H1 (cell line): Measurements from ENCODE around the gene EPHA1. TPM values are rescaled to one million over a fixed set of nuclear protein-coding genes. Genes with fewer than 3 reads are reported as not detected.

Source experiments
- CTCF ChIA-PET: fragments of 300-600 bp; sonication (Branson Sonifier 250); formaldehyde crosslinking; loops from one replicate; lab custom pipeline; 2021; ENCODE audit not compliant: partially characterized antibody; lab: Charles Lee
- POLR2A ChIA-PET: fragments of 300-600 bp; sonication (Branson Sonifier 250); formaldehyde crosslinking; loops from one replicate; lab custom pipeline; 2021; ENCODE audit warnings: inconsistent platforms; ENCODE audit not compliant: partially characterized antibody; lab: Charles Lee
- DNase-seq, 2 experiments: peaks; one replicate each; pipeline versions ENCODE4 v3.0.0 to v3.0.0-alpha.2; 2010 to 2022; ENCODE audit warnings: low spot score in 2 of 2, low read depth in 1 of 2, mixed read lengths in 1 of 2
- FAIRE-seq: peaks from 2 replicates; lab custom pipeline; 2011; peaks lifted over from hg19 to GRCh38; lab: Jason Lieb, UNC
- H2AFZ ChIP-seq: 2 replicates; pipeline ENCODE4 v1.8.1; 2012; ENCODE audit warnings: low read length, inconsistent platforms
- H2AK5ac ChIP-seq: 2 replicates; pipeline ENCODE4 v1.6.1; 2013; ENCODE audit warnings: low read depth, low read length
- H2BK120ac ChIP-seq: replicated peaks from 2 replicates; pipeline ENCODE3; 2013; ENCODE audit warnings: low read depth, low read length, inconsistent platforms
- H2BK12ac ChIP-seq: 2 replicates; pipeline ENCODE4 v1.6.1; 2013; ENCODE audit warnings: low read depth, low read length
- H2BK15ac ChIP-seq: 2 replicates; pipeline ENCODE4 v1.6.1; 2013; ENCODE audit warnings: low read length
- H2BK20ac ChIP-seq: 2 replicates; pipeline ENCODE4 v1.6.1; 2013; ENCODE audit warnings: low read length
- H2BK5ac ChIP-seq: 2 replicates; pipeline ENCODE4 v1.6.1; 2013; ENCODE audit warnings: low read depth, low read length
- H3K14ac ChIP-seq: 2 replicates; pipeline ENCODE4 v1.6.1; 2013; ENCODE audit warnings: inconsistent platforms; ENCODE audit not compliant: insufficient read length
- H3K18ac ChIP-seq: 2 replicates; pipeline ENCODE4 v1.6.1; 2013; ENCODE audit warnings: low read length; ENCODE audit errors: extremely low read depth
- H3K23ac ChIP-seq: 2 replicates; pipeline ENCODE4 v1.6.1; 2013; ENCODE audit warnings: inconsistent platforms; ENCODE audit not compliant: insufficient read length
- H3K23me2 ChIP-seq: 2 replicates; pipeline ENCODE4 v1.6.1; 2013; ENCODE audit warnings: low read depth, low read length
- H3K27ac ChIP-seq: 2 replicates; pipeline ENCODE4 v1.6.1; 2011; ENCODE audit warnings: low read depth, low read length, inconsistent platforms
- H3K27me3 ChIP-seq, 4 experiments: replicated peaks in 1 of 4; 1 replicate in 1 of 4; 2 replicates in 3 of 4; pipeline versions ENCODE4 v1.6.1 to v1.8.1; 2011 to 2013; ENCODE audit warnings: low read length in 3 of 4, mild to moderate bottlenecking in 3 of 4, inconsistent platforms in 2 of 4, mixed read lengths in 2 of 4, moderate library complexity in 1 of 4; ENCODE audit not compliant: control insufficient read depth in 3 of 4, insufficient read depth in 3 of 4; ENCODE audit errors: extremely low read depth in 1 of 4
- H3K36me3 ChIP-seq, 4 experiments: 2 replicates each; pipeline versions ENCODE4 v1.6.1 to v1.8.1; 2011 to 2013; ENCODE audit warnings: mild to moderate bottlenecking in 4 of 4, low read length in 3 of 4, moderate library complexity in 2 of 4, control low read depth in 1 of 4, inconsistent platforms in 1 of 4; ENCODE audit not compliant: insufficient read depth in 4 of 4, control insufficient read depth in 2 of 4
- H3K4ac ChIP-seq: replicated peaks from 2 replicates; pipeline ENCODE3; 2013; ENCODE audit warnings: low read length, low read depth, mixed read lengths, inconsistent platforms; ENCODE audit not compliant: insufficient read length
- H3K4me1 ChIP-seq, 4 experiments: replicated peaks in 1 of 4; 1 replicate in 1 of 4; 2 replicates in 3 of 4; pipeline versions ENCODE4 v1.6.1 to v1.8.1; 2011 to 2013; ENCODE audit warnings: low read length in 3 of 4, inconsistent platforms in 2 of 4, mixed read lengths in 1 of 4; ENCODE audit not compliant: insufficient read depth in 4 of 4, control insufficient read depth in 3 of 4
- H3K4me2 ChIP-seq, 2 experiments: 2 replicates each; pipeline versions ENCODE4 v1.6.1 to v1.8.1; 2011 to 2013; ENCODE audit warnings: low read depth in 2 of 2, low read length in 2 of 2, control low read depth in 1 of 2, inconsistent platforms in 1 of 2, mild to moderate bottlenecking in 1 of 2; ENCODE audit not compliant: insufficient read depth in 1 of 2
- H3K4me3 ChIP-seq, 4 experiments: fragments of 200-600, 300-600 bp in 1 of 4; sonication (generic), shearing (Covaris generic), sonication (Bioruptor Twin) in 1 of 4; 2 replicates each; pipeline versions ENCODE4 v1.5.1 to v1.8.1; 2011 to 2016; ENCODE audit warnings: low read length in 4 of 4, low read depth in 3 of 4, control low read depth in 2 of 4, inconsistent platforms in 2 of 4, mild to moderate bottlenecking in 2 of 4, mixed read lengths in 1 of 4, moderate library complexity in 1 of 4; ENCODE audit not compliant: insufficient read depth in 2 of 4; ENCODE audit errors: extremely low read depth in 1 of 4
- H3K56ac ChIP-seq: replicated peaks from 2 replicates; pipeline ENCODE3; 2013; ENCODE audit warnings: low read depth, mild to moderate bottlenecking, mixed read lengths, low read length, inconsistent platforms; ENCODE audit not compliant: insufficient read length
- H3K79me1 ChIP-seq: 2 replicates; pipeline ENCODE4 v1.6.1; 2013; ENCODE audit warnings: low read depth, low read length, control low read depth
- H3K79me2 ChIP-seq, 2 experiments: 2 replicates each; pipeline versions ENCODE4 v1.6.1 to v1.8.1; 2012 to 2013; ENCODE audit warnings: low read length in 2 of 2, mild to moderate bottlenecking in 2 of 2, inconsistent platforms in 1 of 2; ENCODE audit not compliant: insufficient read depth in 2 of 2, control insufficient read depth in 1 of 2
- H3K9ac ChIP-seq, 4 experiments: replicated peaks in 1 of 4; 1 replicate in 1 of 4; 2 replicates in 3 of 4; pipeline versions ENCODE4 v1.6.1 to v1.8.1; 2011 to 2013; ENCODE audit warnings: low read depth in 3 of 4, low read length in 3 of 4, control low read depth in 2 of 4, mild to moderate bottlenecking in 2 of 4, moderate library complexity in 2 of 4, inconsistent platforms in 1 of 4; ENCODE audit errors: extremely low read depth in 1 of 4
- H3K9me3 ChIP-seq, 2 experiments: 2 replicates each; pipeline versions ENCODE4 v1.6.1 to v1.8.1; 2012 to 2013; ENCODE audit warnings: mild to moderate bottlenecking in 2 of 2, moderate library complexity in 2 of 2, control low read depth in 1 of 2, inconsistent platforms in 1 of 2, low read depth in 1 of 2, low read length in 1 of 2, mixed read lengths in 1 of 2; ENCODE audit not compliant: insufficient read depth in 2 of 2
- H4K20me1 ChIP-seq, 2 experiments: replicated peaks in 1 of 2; 2 replicates each; pipeline versions ENCODE3 to v1.8.1; 2011 to 2013; ENCODE audit warnings: inconsistent platforms in 2 of 2, low read length in 2 of 2, mild to moderate bottlenecking in 1 of 2; ENCODE audit not compliant: insufficient read depth in 2 of 2, control insufficient read depth in 1 of 2
- H4K5ac ChIP-seq: 2 replicates; pipeline ENCODE4 v1.6.1; 2013; ENCODE audit warnings: low read length, low read depth, mixed read lengths, inconsistent platforms; ENCODE audit not compliant: insufficient read length
- H4K8ac ChIP-seq: 2 replicates; pipeline ENCODE4 v1.8.0; 2013; ENCODE audit warnings: mild to moderate bottlenecking, moderate library complexity, low read length, inconsistent platforms; ENCODE audit not compliant: insufficient read depth; ENCODE audit errors: extremely low read depth
- H4K91ac ChIP-seq: replicated peaks from 2 replicates; pipeline ENCODE3; 2013; ENCODE audit warnings: low read length, mixed read lengths, inconsistent platforms; ENCODE audit not compliant: insufficient read length
- NRF1 ChIP-seq: IDR thresholded peaks from 2 replicates; pipeline ENCODE4 v1.6.1; 2011; ENCODE audit warnings: mild to moderate bottlenecking, low read depth, low read length, improper control_type of control experiment
- POLR2AphosphoS5 ChIP-seq: IDR thresholded peaks from 2 replicates; pipeline ENCODE4 v1.6.1; 2011; ENCODE audit warnings: low read depth, low read length
- POU5F1 ChIP-seq: IDR thresholded peaks from 2 replicates; pipeline ENCODE4 v1.6.1; 2011; ENCODE audit warnings: low read depth, mild to moderate bottlenecking, low read length, moderate library complexity
- RFX5 ChIP-seq: IDR thresholded peaks from 2 replicates; pipeline ENCODE4 v1.6.1; 2011; ENCODE audit warnings: low read depth, low read length, improper control_type of control experiment, borderline replicate concordance
- RXRA ChIP-seq: IDR thresholded peaks from 2 replicates; pipeline ENCODE4 v1.6.1; 2011; ENCODE audit warnings: low read depth, mild to moderate bottlenecking, low read length, moderate library complexity; ENCODE audit not compliant: insufficient read depth
- SP2 ChIP-seq: IDR thresholded peaks from 2 replicates; pipeline ENCODE4 v1.6.1; 2012; ENCODE audit warnings: mild to moderate bottlenecking, low read length, inconsistent platforms
- WGBS, 2 experiments: shearing (Covaris generic) in 1 of 2; methylation state at CpG; one replicate each; pipeline versions ENCODE4 v1.1.6 to v1.1.7; 2013 to 2015; ENCODE audit warnings: low lambda C conversion rate in 2 of 2, mixed read lengths in 2 of 2, inconsistent platforms in 1 of 2, low coverage in 1 of 2, missing lambda C conversion rate in 1 of 2; ENCODE audit not compliant: insufficient replicate concordance in 2 of 2, insufficient coverage in 1 of 2, insufficient read length in 1 of 2; ENCODE audit errors: extremely low coverage in 1 of 2, missing lambda C conversion rate in 1 of 2; 5-methylcytosine and 5-hydroxymethylcytosine counted together
- polyA plus RNA-seq, 7 experiments: library from polyadenylated mRNA; depleted of rRNA in 3 of 7; stranded (reverse) in 5 of 7; unstranded in 2 of 7; fragments of >200 nt in 5 of 7; fragments of 200-250 nt in 2 of 7; gene quantifications; 1 replicate in 5 of 7; 2 replicates in 1 of 7; 4 replicates in 1 of 7; pipeline versions ENCODE4 v1.2.1 to v1.2.3, GENCODE V29; 2011 to 2013; ENCODE audit warnings: missing spikeins in 2 of 7, mixed read lengths in 2 of 7
- total RNA-seq: library from RNA; stranded (reverse); fragmentation: NEBNext Ultra II Directional; extraction: Animal tissue kit (Norgen Biotek cat#: 25700); gene quantifications from 2 replicates; pipeline ENCODE4 v1.2.1, GENCODE V29; 2021

The EPHA1 gene
- total and polyA plus RNA-seq, 2 of the 8 experiments (the other 6 are each of a cell fraction or from before 2014, with no cell fraction given) = 86.5 to 133 TPM

DNA sequence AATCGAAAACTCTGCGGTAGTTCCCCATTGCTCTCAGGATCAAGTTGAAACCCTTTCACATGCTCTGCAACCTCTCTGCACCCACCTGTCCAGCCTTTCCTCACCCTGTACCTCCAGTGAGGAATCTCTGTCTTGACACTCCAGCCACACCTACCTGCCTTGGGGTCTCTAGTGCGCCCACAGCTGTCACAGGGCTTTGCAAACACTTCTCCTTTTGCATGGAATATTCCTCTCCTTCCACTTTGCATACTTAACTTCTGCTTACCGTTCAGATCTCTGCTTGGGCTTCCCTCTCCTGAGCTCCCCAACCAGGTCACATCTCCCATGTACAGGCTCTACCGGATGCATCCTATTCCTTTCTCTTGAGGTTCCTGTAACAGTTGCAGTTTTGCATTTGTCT is 34.1 kb downstream of the EPHA1 start:
- no peak overlapping the region for H3K4me2 ChIP-seq
- POLR2A ChIA-PET = interaction anchor here (15.3 to 19.0 kb wide), 3 partner anchors 4 to 25 kb away, joined by 233 to 518 read pairs (median 233); partner anchors contain the start of genes EPHA1, FAM131B and ZYX
- no peak overlapping the region for H3K14ac ChIP-seq
- H4K5ac ChIP-seq = no peak overlapping the region
- no peak overlapping the region for H4K91ac ChIP-seq
- no peak overlapping the region for H3K4ac ChIP-seq
- H3K79me2 ChIP-seq = peaks cover 0 to 2% of the 10 kb centered on the region in 2 experiments; a peak in 1 of 4 replicates
- H3K4me3 ChIP-seq = no peak overlapping the region
- H2BK120ac ChIP-seq = no peak overlapping the region
- H3K56ac ChIP-seq = no peak overlapping the region
- H2BK20ac ChIP-seq = no peak overlapping the region
- CTCF ChIA-PET = interaction anchor here (1.0 to 17.5 kb wide), 13 partner anchors 9 to 75 kb away, joined by 3 to 359 read pairs (median 5); partner anchors contain the start of gene EPHA1
- no peak for TF ChIP-seq POU5F1
- no peak for TF ChIP-seq NRF1
- TF ChIP-seq SP2 = no peak
- TF ChIP-seq RXRA = no peak
- TF ChIP-seq RFX5 = no peak
- TF ChIP-seq POLR2AphosphoS5 = no peak
- TF ChIP-seq, all 59 proteins: peak for 0
- Histone ChIP-seq H4K8ac (no peak overlapping the region), H3K27ac (no peak overlapping the region), H3K79me1 (no peaks in the 10 kb centered on the region), H3K23me2 (no peaks in the 10 kb centered on the region), H3K9ac (no peak overlapping the region), H3K27me3 (no peaks in the 10 kb centered on the region), H4K20me1 (no peaks in the 10 kb centered on the region), H3K23ac (no peak overlapping the region), H3K18ac (no peak overlapping the region), H2BK15ac (no peak overlapping the region), H3K36me3 (no peaks in the 10 kb centered on the region), H2AK5ac (no peak overlapping the region), H2BK12ac (no peak overlapping the region), H3K4me1 (peaks cover 5 to 17% (median 9%) of the 10 kb centered on the region in 4 experiments; a peak in 5 of 7 replicates), H2AFZ (no peak overlapping the region), H2BK5ac (no peak overlapping the region), H3K9me3 (no peaks in the 10 kb centered on the region)
- 85% methylated on average over 5 of the region's 5 CpGs; no CpG with 5 or more reads in 1 of the 2 experiments for WGBS, 2 experiments
- no peak for FAIRE-seq
- no peak for DNase-seq
